ENCODE data around the gene NEU2. TPM values are rescaled to one million over a fixed set of nuclear protein-coding genes. Genes with fewer than 3 reads are reported as not detected.

Gene NEU2
- total and polyA plus RNA-seq, 2 of the 13 experiments (the other 11 are each of a cell fraction or from before 2014, with no cell fraction given): not detected

DNA sequence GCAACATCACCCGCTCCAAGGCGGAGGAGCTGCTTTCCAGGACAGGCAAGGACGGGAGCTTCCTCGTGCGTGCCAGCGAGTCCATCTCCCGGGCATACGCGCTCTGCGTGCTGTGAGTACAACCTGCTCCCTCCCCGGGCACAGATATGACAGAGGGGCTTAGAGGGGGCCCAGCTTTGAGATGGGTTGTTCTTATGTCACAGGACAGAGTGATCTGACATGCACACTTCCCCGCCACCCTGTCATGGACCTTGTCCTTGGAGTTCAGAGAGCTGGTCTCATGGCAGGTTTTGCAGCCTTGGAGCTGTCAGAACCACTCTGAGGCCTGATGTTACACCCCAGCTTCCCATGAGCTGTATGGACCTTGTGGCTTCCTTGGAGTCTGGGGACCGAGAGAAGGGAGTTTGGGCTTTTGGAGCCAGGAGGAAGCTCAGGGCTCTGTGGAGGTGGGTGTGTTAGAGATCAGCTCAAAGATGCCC, 28.1 kb downstream of the NEU2 start (continued):
- TF ChIP-seq, protein P1, sequence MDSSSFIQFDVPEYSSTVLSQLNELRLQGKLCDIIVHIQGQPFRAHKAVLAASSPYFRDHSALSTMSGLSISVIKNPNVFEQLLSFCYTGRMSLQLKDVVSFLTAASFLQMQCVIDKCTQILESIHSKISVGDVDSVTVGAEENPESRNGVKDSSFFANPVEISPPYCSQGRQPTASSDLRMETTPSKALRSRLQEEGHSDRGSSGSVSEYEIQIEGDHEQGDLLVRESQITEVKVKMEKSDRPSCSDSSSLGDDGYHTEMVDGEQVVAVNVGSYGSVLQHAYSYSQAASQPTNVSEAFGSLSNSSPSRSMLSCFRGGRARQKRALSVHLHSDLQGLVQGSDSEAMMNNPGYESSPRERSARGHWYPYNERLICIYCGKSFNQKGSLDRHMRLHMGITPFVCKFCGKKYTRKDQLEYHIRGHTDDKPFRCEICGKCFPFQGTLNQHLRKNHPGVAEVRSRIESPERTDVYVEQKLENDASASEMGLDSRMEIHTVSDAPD (CRISPR knock-in tag; IDR thresholded peaks at IDR 0.05): no peak
- TF ChIP-seq, protein P2, sequence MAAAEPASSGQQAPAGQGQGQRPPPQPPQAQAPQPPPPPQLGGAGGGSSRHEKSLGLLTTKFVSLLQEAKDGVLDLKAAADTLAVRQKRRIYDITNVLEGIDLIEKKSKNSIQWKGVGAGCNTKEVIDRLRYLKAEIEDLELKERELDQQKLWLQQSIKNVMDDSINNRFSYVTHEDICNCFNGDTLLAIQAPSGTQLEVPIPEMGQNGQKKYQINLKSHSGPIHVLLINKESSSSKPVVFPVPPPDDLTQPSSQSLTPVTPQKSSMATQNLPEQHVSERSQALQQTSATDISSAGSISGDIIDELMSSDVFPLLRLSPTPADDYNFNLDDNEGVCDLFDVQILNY (CRISPR knock-in tag; conservative IDR thresholded peaks at IDR 0.05): no peak
- no peak for TF ChIP-seq ONECUT2 (CRISPR knock-in tag; IDR thresholded peaks at IDR 0.05)
- TF ChIP-seq, protein P3, sequence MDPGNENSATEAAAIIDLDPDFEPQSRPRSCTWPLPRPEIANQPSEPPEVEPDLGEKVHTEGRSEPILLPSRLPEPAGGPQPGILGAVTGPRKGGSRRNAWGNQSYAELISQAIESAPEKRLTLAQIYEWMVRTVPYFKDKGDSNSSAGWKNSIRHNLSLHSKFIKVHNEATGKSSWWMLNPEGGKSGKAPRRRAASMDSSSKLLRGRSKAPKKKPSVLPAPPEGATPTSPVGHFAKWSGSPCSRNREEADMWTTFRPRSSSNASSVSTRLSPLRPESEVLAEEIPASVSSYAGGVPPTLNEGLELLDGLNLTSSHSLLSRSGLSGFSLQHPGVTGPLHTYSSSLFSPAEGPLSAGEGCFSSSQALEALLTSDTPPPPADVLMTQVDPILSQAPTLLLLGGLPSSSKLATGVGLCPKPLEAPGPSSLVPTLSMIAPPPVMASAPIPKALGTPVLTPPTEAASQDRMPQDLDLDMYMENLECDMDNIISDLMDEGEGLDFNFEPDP (CRISPR knock-in tag; conservative IDR thresholded peaks at IDR 0.05): no peak
- TF ChIP-seq CBX1 (IDR thresholded peaks at IDR 0.05; ENCODE audit: low read depth): no peak
- TF ChIP-seq, protein P4, sequence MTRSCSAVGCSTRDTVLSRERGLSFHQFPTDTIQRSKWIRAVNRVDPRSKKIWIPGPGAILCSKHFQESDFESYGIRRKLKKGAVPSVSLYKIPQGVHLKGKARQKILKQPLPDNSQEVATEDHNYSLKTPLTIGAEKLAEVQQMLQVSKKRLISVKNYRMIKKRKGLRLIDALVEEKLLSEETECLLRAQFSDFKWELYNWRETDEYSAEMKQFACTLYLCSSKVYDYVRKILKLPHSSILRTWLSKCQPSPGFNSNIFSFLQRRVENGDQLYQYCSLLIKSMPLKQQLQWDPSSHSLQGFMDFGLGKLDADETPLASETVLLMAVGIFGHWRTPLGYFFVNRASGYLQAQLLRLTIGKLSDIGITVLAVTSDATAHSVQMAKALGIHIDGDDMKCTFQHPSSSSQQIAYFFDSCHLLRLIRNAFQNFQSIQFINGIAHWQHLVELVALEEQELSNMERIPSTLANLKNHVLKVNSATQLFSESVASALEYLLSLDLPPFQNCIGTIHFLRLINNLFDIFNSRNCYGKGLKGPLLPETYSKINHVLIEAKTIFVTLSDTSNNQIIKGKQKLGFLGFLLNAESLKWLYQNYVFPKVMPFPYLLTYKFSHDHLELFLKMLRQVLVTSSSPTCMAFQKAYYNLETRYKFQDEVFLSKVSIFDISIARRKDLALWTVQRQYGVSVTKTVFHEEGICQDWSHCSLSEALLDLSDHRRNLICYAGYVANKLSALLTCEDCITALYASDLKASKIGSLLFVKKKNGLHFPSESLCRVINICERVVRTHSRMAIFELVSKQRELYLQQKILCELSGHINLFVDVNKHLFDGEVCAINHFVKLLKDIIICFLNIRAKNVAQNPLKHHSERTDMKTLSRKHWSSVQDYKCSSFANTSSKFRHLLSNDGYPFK (CRISPR knock-in tag; IDR thresholded peaks at IDR 0.05; ENCODE audit: borderline replicate concordance): no peak
- TF ChIP-seq HMG20A (CRISPR knock-in tag; IDR thresholded peaks at IDR 0.05; ENCODE audit: borderline replicate concordance): no peak
- no peak for TF ChIP-seq EZH2 (conservative IDR thresholded peaks at IDR 0.05; ENCODE audit: low read depth, low read length)
- TF ChIP-seq ATF7 (IDR thresholded peaks at IDR 0.05): no peak
- TF ChIP-seq ATF7 (CRISPR knock-in tag; IDR thresholded peaks at IDR 0.05): no peak; the same call in 1 of the 2 replicates
- TF ChIP-seq SRF (IDR thresholded peaks at IDR 0.05; ENCODE audit: low read depth, low read length): no peak
- TF ChIP-seq ARID2 (CRISPR knock-in tag; IDR thresholded peaks at IDR 0.05; ENCODE audit: borderline replicate concordance): no peak
- TF ChIP-seq CENPT (CRISPR knock-in tag; IDR thresholded peaks at IDR 0.05; ENCODE audit: low read depth): no peak
- TF ChIP-seq SMAD1 (CRISPR knock-in tag; IDR thresholded peaks at IDR 0.05; ENCODE audit: borderline replicate concordance, low read depth): no peak
- no peak for TF ChIP-seq ZFP36 (IDR thresholded peaks at IDR 0.05; ENCODE audit: borderline replicate concordance, low read depth, low read length, partially characterized antibody)
- TF ChIP-seq AKAP8 (CRISPR knock-in tag; IDR thresholded peaks at IDR 0.05): no peak
- no peak for TF ChIP-seq TP53 (CRISPR knock-in tag; conservative IDR thresholded peaks at IDR 0.05)
- TF ChIP-seq ZNF615 (CRISPR knock-in tag; IDR thresholded peaks at IDR 0.05; ENCODE audit: borderline replicate concordance): no peak
- no peak for TF ChIP-seq CREB1 (IDR thresholded peaks at IDR 0.05)
- TF ChIP-seq CREB1 (CRISPR knock-in tag; IDR thresholded peaks at IDR 0.05): no peak
- no peak; the same call in 1 of the 2 replicates for TF ChIP-seq ZNF841 (CRISPR knock-in tag; IDR thresholded peaks at IDR 0.05; ENCODE audit: borderline replicate concordance)
- TF ChIP-seq PITX1 (CRISPR knock-in tag; IDR thresholded peaks at IDR 0.05): peak; percentile 10; the same call in 1 of the 2 replicates
- TF ChIP-seq, protein P5, sequence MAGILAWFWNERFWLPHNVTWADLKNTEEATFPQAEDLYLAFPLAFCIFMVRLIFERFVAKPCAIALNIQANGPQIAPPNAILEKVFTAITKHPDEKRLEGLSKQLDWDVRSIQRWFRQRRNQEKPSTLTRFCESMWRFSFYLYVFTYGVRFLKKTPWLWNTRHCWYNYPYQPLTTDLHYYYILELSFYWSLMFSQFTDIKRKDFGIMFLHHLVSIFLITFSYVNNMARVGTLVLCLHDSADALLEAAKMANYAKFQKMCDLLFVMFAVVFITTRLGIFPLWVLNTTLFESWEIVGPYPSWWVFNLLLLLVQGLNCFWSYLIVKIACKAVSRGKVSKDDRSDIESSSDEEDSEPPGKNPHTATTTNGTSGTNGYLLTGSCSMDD (CRISPR knock-in tag; IDR thresholded peaks at IDR 0.05): no peak

Measured in HepG2 (cell line).